Activated CD4-positive, CD25-positive, alpha-beta regulatory T cell treated with anti-CD3 and anti-CD28 coated beads, Interleukin-2, amount 50 U/mL, for 72 hours (primary cell): ENCODE data around the gene DNAJC27.

ENCODE experiments used
- DNase-seq: peaks from one replicate; pipeline ENCODE4 v3.0.0; 2021

DNAJC27 gene

GRCh38 chr2:24924266-24924665 is 47.5 kb downstream of the DNAJC27 start:
- DNase-seq: no peak

- no peak for DNase-seq
Observed at GRCh38 chr2:24923106-24923505, 48.6 kb downstream of the DNAJC27 start.

GRCh38 chr2:24922556-24922955 is 49.2 kb downstream of the DNAJC27 start:
- no peak for DNase-seq

GRCh38 chr2:24920809-24921441 is 50.8 kb downstream of the DNAJC27 start:
- DNase-seq: no peak

- DNase-seq: peak; percentile 65
Observed at GRCh38 chr2:24920098-24920808, 51.5 kb downstream of the DNAJC27 start, which contains the start of gene ADCY3. ADCY3 (minus strand) TSS chr2:24920237; CDS start chr2:24918987, 1,250 bp downstream.

GRCh38 chr2:24919506-24920097 is 52.2 kb downstream of the DNAJC27 start:
- DNase-seq: peak; percentile 54

GRCh38 chr2:24919037-24919505 is 52.7 kb downstream of the DNAJC27 start:
- DNase-seq: peak; percentile 65

- DNase-seq: no peak
Observed at GRCh38 chr2:24918326-24919036, 53.3 kb downstream of the DNAJC27 start.

GRCh38 chr2:24917731-24918325 is 53.9 kb downstream of the DNAJC27 start:
- DNase-seq: no peak

- DNase-seq: peak; percentile 58
Observed at GRCh38 chr2:24917086-24917485, 54.7 kb downstream of the DNAJC27 start.

GRCh38 chr2:24915796-24916195 is 56.0 kb downstream of the DNAJC27 start:
- no peak for DNase-seq

- no peak for DNase-seq
Observed at GRCh38 chr2:24915175-24915574, 56.6 kb downstream of the DNAJC27 start.

GRCh38 chr2:24914713-24915112 is 57.0 kb downstream of the DNAJC27 start:
- DNase-seq: no peak

- DNase-seq: no peak
Observed at GRCh38 chr2:24913911-24914310, 57.8 kb downstream of the DNAJC27 start.

- no peak for DNase-seq
Observed at GRCh38 chr2:24912986-24913385, 58.8 kb downstream of the DNAJC27 start.

GRCh38 chr2:24912523-24912922 is 59.2 kb downstream of the DNAJC27 start:
- DNase-seq: no peak

GRCh38 chr2:24910245-24910644 is 61.5 kb downstream of the DNAJC27 start:
- DNase-seq: no peak

- no peak for DNase-seq
Observed at GRCh38 chr2:24909555-24910177, 62.1 kb downstream of the DNAJC27 start.

GRCh38 chr2:24908461-24908901 is 63.3 kb downstream of the DNAJC27 start:
- DNase-seq: no peak

GRCh38 chr2:24907116-24907515 is 64.6 kb downstream of the DNAJC27 start:
- DNase-seq: no peak

- no peak for DNase-seq
Observed at GRCh38 chr2:24906466-24906865, 65.3 kb downstream of the DNAJC27 start.
